Measurements from ENCODE around the gene ANKRD30B. TPM values are rescaled to one million over a fixed set of nuclear protein-coding genes. Genes with fewer than 3 reads are reported as not detected.
"Not testable (repeated sequence)": the region's sequence is repeated elsewhere in the genome, so short reads cannot be mapped to it uniquely, and the experiment has no call there.

ANKRD30B gene, protein sequence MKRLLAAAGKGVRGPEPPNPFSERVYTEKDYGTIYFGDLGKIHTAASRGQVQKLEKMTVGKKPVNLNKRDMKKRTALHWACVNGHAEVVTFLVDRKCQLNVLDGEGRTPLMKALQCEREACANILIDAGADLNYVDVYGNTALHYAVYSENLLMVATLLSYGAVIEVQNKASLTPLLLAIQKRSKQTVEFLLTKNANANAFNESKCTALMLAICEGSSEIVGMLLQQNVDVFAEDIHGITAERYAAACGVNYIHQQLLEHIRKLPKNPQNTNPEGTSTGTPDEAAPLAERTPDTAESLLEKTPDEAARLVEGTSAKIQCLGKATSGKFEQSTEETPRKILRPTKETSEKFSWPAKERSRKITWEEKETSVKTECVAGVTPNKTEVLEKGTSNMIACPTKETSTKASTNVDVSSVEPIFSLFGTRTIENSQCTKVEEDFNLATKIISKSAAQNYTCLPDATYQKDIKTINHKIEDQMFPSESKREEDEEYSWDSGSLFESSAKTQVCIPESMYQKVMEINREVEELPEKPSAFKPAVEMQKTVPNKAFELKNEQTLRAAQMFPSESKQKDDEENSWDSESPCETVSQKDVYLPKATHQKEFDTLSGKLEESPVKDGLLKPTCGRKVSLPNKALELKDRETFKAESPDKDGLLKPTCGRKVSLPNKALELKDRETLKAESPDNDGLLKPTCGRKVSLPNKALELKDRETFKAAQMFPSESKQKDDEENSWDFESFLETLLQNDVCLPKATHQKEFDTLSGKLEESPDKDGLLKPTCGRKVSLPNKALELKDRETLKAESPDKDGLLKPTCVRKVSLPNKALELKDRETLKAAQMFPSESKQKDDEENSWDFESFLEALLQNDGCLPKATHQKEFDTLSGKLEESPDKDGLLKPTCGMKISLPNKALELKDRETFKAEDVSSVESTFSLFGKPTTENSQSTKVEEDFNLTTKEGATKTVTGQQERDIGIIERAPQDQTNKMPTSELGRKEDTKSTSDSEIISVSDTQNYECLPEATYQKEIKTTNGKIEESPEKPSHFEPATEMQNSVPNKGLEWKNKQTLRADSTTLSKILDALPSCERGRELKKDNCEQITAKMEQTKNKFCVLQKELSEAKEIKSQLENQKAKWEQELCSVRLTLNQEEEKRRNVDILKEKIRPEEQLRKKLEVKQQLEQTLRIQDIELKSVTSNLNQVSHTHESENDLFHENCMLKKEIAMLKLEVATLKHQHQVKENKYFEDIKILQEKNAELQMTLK (N-terminal part only)
- total RNA-seq = not detected in 2 replicates

GRCh38 chr18:14747513-14748474 is at the start of gene ANKRD30B:
Gene ANKRD30B, plus strand, starts transcription at chr18:14748172. Its CDS starts 248 bp downstream, at chr18:14748420.
- intact Hi-C loops (cut with micrococcal nuclease) = no loop called here

DNA sequence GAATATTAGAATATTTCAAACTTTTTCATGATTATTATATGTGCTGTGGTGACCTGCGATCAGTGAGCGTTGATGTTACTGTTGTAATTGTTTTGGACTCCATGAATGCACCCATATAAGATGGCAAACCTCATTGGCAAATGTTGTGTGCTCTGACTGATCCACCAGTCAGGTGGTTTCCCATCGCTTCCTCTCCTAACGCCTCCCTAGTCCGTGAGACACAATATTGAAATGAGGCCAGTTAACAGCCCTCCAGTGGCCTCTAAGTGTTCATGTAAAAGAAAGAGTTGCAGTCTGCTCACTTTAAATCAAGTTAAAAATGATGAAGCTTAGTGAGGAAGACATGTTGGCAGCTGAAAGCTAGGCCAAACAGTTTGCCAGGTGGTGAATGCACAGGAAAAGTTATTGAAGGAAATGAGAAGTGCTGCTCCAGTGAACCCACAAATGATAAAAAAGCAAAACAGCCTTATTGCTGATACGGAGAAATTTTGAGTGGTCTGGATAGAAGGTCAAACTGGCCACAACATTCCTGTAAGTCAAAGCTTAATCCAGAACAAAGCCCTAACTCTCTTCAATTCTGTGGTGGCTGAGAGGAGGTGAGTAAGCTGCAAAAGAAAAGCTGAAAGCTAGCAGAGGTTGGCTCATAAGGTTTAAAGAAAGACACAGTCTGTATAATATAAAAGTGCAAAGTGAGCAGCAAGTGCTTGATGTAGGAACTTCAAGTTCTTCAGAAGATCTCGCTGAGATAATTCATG is 46.5 kb upstream of the ANKRD30B start:
- intact Hi-C loops (cut with micrococcal nuclease) = not testable (repeated sequence)

DNA sequence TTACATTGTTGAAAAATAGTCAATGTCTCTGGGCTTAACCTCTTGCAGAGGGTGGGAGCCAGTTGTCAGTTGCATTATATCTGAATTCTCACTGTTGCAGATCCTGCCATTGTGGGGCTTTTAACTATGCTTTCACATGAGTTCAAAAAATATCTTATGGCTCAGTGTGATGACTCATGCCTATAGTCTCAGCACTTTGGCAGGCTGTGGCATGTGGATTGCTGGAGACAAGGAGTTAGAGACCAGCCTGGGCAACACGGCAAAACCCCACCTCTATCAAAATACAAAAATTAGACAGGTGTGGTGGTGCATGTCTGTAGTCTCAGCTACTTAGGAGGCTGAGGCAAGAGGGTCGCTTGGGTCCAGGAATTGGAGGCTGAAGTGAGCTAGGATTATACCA is 38.2 kb upstream of the ANKRD30B start:
- intact Hi-C loops (cut with micrococcal nuclease) = not testable (repeated sequence)

DNA sequence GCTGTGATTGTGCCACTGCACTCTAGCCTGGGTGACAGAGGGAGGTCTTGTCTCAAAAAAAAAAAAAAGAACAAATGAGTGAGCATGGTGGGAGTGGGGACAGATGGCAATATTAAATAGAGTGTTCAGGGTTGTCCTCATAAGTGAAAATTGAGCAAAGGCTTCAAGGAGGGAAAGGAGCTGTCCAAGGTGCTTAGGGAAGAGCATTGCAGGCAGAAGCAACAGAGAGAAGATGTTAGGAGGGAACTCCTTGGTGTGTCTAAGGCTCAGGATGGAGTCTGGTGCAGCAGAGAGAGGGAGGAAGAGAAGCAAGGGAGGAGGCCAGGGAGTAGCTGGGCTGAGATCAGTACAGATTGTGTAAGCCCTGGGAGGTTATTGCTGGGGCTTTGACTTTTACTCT is 26.4 kb upstream of the ANKRD30B start:
- intact Hi-C loops (cut with micrococcal nuclease) = not testable (repeated sequence)

GRCh38 chr18:14739056-14739455 is 8.9 kb upstream of the ANKRD30B start:
- intact Hi-C loops (cut with micrococcal nuclease) = not testable (repeated sequence)

GRCh38 chr18:14746897-14747296 is 1.1 kb upstream of the ANKRD30B start:
- intact Hi-C loops (cut with micrococcal nuclease) = no loop called here

- intact Hi-C loops (cut with micrococcal nuclease) = no loop called here
Observed at GRCh38 chr18:14748496-14748895, 524 bp downstream of the ANKRD30B start.

DNA sequence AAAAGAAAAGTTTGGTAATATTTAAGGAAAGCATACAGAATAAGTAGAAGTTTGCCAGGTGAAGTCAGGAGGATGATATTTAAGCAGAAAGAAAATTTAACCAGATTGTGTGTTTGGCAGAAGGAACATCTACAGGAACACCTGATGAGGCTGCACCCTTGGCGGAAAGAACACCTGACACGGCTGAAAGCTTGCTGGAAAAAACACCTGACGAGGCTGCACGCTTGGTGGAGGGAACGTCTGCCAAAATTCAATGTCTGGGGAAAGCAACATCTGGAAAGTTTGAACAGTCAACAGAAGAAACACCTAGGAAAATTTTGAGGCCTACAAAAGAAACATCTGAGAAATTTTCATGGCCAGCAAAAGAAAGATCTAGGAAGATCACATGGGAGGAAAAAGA is 15.6 kb downstream of the ANKRD30B start:
- intact Hi-C loops (cut with micrococcal nuclease) = not testable (repeated sequence)

GRCh38 chr18:14767474-14767873 is 19.5 kb downstream of the ANKRD30B start:
- intact Hi-C loops (cut with micrococcal nuclease) = no loop called here

DNA sequence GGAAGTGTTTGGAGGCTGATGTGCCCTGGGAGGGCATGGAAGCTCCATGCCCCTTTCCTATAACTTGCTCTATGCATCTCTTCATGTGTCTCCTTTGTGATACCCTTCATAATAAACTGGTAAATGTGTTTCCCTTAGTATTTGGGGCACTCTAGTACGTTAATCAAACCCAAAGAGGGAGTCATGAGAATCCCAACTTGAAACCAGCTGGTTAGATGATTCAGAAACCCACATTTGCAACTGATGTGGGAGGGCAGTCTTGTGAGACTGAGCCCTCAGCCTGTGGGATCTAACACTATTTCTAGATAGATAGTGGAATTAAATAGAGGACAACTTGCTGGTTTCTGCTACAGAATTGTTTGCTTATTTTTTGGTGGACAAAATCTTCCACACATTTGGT is 20.3 kb downstream of the ANKRD30B start:
- intact Hi-C loops (cut with micrococcal nuclease) = no loop called here

DNA sequence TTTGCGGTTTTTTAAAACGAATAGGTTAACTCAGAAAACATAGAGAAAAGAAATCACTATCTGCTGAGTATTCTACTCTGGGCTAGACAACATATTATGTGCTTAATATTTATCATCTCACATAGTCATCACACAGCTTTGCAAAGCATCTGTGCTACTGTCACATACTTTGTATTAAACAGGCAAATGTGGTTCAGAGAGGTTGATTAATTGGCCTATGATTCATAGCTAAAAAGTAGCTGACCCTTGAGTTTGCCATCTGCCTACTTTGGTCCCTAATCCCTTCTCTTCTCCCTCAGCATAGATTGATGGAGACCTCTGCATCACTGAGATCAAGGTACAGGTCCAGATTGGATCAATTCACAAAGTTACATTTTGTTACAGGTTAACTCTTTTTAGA is 21.4 kb downstream of the ANKRD30B start:
- intact Hi-C loops (cut with micrococcal nuclease) = no loop called here

- intact Hi-C loops (cut with micrococcal nuclease) = no loop called here
Observed at GRCh38 chr18:14776801-14777200, 28.8 kb downstream of the ANKRD30B start.

DNA sequence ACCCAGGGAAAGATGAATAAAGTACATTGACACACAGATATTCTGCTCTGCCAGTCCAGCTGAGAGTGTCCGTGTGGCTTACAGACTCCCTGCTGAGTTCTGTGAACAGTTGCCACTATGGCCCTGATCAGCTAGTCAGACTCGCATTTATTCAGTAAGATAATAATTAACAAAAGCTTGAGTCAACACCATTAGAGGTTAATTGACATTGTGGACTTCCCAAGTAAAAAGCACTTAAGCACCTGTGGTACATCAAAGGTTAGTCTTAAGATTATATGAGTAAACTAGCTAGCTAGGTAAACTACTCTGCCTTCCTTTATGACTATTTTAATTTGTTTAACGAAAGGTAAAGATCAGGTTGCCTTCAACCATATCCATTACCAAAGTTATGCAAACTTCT is 33.7 kb downstream of the ANKRD30B start:
- intact Hi-C loops (cut with micrococcal nuclease) = no loop called here

- intact Hi-C loops (cut with micrococcal nuclease) = no loop called here
Observed at GRCh38 chr18:14784133-14784532, 36.2 kb downstream of the ANKRD30B start.

GRCh38 chr18:14796876-14797275 is 48.9 kb downstream of the ANKRD30B start:
- intact Hi-C loops (cut with micrococcal nuclease) = not testable (repeated sequence)

DNA sequence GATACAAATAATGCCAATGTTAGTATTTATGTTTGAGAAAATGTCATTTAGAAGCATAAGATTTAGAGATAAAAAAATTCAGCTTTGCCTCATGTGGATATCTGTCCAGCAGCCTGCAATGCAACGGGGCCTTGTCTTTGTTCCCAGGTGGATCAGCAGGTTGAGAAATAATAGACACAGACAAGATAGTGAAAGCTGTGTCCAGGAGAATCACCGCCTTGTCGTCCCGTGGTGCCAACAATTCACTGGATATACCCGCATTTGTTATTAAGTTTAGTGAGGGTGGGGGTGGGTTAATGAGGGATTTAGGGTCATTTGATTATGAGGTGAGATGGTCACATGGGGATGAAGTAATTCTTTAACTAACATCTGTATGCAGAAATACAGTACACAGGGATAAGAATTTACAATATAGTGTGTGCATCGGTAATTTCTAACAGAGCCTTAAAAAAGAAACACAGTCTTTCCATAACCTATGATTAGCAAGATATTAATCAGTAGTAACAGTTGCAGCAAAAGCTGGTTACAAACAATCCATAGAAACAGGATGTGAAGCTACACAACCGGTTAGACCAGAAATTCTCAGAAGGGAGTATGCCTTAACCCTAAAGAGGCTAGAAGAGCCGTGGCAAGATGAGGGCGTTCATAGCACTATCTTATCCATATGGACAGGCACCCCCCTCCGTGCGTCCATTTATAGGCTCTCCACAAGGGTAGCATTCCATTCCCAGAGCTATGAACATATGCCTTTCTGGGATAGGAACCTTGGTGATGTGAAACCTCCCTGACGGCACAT is 50.2 kb downstream of the ANKRD30B start:
- intact Hi-C loops (cut with micrococcal nuclease) = not testable (repeated sequence)

GRCh38 chr18:14811081-14811480 is 63.1 kb downstream of the ANKRD30B start:
- intact Hi-C loops (cut with micrococcal nuclease) = not testable (repeated sequence)

DNA sequence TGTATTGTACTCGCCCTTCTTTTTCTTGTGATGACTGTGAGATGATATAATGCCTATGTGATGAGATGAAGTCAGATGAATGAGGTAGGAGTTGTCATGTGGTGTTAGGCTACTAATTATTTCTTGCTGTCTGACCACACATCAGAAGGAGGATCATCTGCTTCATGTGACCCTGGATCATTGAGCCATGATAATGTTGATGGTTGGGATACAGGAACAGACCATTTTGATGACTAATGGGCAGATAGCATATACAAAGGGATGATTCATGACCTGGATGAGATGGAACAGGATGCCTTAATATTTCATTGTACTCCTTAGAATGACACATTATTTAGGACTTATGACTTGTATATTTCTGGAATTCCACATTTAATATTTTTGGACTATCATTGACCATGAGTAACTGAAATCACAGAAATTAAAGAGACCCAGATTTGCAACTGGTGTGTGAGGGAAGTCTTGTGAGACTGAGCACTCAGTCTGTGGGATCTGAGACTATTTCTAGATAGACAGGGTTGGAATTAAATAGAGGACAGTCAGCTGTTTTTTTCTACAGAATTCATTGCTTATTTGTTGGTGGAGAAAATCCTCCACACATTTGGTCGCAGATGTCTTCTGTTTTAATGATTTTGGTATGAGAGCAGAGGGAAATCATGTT is 79.1 kb downstream of the ANKRD30B start:
- intact Hi-C loops (cut with micrococcal nuclease) = not testable (repeated sequence)
